Measurements from ENCODE around the gene C19orf38.
"Not testable (repeated sequence)": the region's sequence is repeated elsewhere in the genome, so short reads cannot be mapped to it uniquely, and the experiment has no call there.

Gene C19orf38

GRCh38 chr19:10826231-10826630 lies 22.0 kb upstream of the C19orf38 start:
- DNase-seq: peak; percentile 59

- no peak for DNase-seq
Measured at GRCh38 chr19:10826846-10827245, 21.4 kb upstream of the C19orf38 start.

- peak; percentile 62 for DNase-seq
Measured at GRCh38 chr19:10828981-10829821, 19.0 kb upstream of the C19orf38 start.

GRCh38 chr19:10829967-10830366 lies 18.2 kb upstream of the C19orf38 start:
- no peak for DNase-seq

- no peak for DNase-seq
Measured at GRCh38 chr19:10830370-10830769, 17.8 kb upstream of the C19orf38 start.

- DNase-seq: no peak
Measured at GRCh38 chr19:10830931-10831779, 17.1 kb upstream of the C19orf38 start.

GRCh38 chr19:10831987-10832938 lies 16.0 kb upstream of the C19orf38 start:
- no peak for DNase-seq

GRCh38 chr19:10832939-10833296 lies 15.3 kb upstream of the C19orf38 start:
- DNase-seq: no peak

- DNase-seq: peak; percentile 100
Measured at GRCh38 chr19:10835089-10835753, 13.0 kb upstream of the C19orf38 start.

GRCh38 chr19:10835754-10836478 lies 12.3 kb upstream of the C19orf38 start, which contains the start of gene TMED1:
TSS of gene TMED1 (minus strand) at chr19:10836212. CDS start at chr19:10836191, 21 bp downstream.
- peak; percentile 99 for DNase-seq

GRCh38 chr19:10836479-10837330 lies 11.5 kb upstream of the C19orf38 start:
- DNase-seq: peak; percentile 96

GRCh38 chr19:10837649-10838048 lies 10.6 kb upstream of the C19orf38 start:
- not testable (repeated sequence) for DNase-seq

- no peak for DNase-seq
Measured at GRCh38 chr19:10838377-10838776, 9.8 kb upstream of the C19orf38 start.

GRCh38 chr19:10839114-10840050 lies 8.8 kb upstream of the C19orf38 start:
- DNase-seq: peak; percentile 85

- DNase-seq: no peak
Measured at GRCh38 chr19:10842788-10843187, 5.4 kb upstream of the C19orf38 start.

GRCh38 chr19:10846500-10847202 lies 1.6 kb upstream of the C19orf38 start:
- no peak for DNase-seq

- DNase-seq: no peak
Measured at GRCh38 chr19:10850631-10851030, 2.4 kb downstream of the C19orf38 start.

- no peak for DNase-seq
Measured at GRCh38 chr19:10852098-10852800, 4.0 kb downstream of the C19orf38 start.

Data from hematopoietic multipotent progenitor cell treated with erythropoietin and hydrocortisone succinate and interleukin-3 and kit ligand, for 4 days (in vitro differentiated cells).